SK-N-SH treated with all-trans-retinoic acid at 6 μM for 48 hours (cell line): ENCODE results near the gene PPP4R4.

Source experiments
- GLIS3 ChIP-seq: fragments of 250-450 bp; sonication (Bioruptor Pico); IDR thresholded peaks from 2 replicates; pipeline ENCODE4 v1.5.0; 2020; ENCODE audit warnings: mild to moderate bottlenecking, moderate library complexity
- RARB ChIP-seq: fragments of 250-450 bp; sonication (Bioruptor Pico); IDR thresholded peaks from 2 replicates; pipeline ENCODE4 v1.8.0; 2021; ENCODE audit warnings: mild to moderate bottlenecking, moderate library complexity
- ZC3H10 ChIP-seq: fragments of 250-450 bp; sonication (Bioruptor Pico); IDR thresholded peaks from 2 replicates; pipeline ENCODE4 v1.5.1; 2021; ENCODE audit warnings: mild to moderate bottlenecking, moderate library complexity
- ZFP30 ChIP-seq: fragments of 450-650 bp; formaldehyde crosslinking; IDR thresholded peaks from 2 replicates; pipeline ENCODE4 v1.5.0; 2022; ENCODE audit warnings: mild to moderate bottlenecking, moderate library complexity

DNA sequence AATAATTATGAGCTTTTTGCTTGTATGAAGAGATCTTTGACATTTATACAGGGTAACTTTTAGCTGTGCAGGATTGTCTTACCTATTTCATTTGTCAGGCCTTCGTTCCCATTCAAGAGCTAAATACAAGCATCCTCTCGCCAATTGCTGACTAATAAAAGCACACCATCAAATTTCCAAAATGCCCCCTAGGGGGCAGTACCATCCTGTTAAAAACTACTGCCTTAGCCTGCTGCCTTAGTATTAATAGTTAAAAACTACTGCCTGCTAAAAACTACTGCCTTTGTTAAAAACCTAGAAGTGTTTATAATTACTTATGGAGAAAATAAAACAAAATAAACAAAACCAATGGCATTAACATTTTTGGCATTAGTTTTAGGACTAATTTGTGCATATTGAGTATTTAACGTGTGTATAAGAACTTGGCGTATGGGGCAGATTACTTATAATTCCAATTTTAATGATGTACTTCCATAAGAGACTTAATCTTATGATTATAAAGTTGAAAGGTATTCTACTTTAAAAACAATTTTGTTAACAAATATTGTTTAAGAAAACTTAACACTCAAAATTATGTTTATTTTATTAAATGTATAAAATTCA is 41.7 kb upstream of the PPP4R4 start:
- no peak for TF ChIP-seq ZC3H10 (CRISPR knock-in tag)
- TF ChIP-seq ZFP30 (CRISPR knock-in tag) = no peak
- no peak for TF ChIP-seq RARB
- no peak for TF ChIP-seq GLIS3 (CRISPR knock-in tag)
